Large intestine (tissue), 3 donors: ENCODE measurements around the gene DGKZ. TPM values are rescaled to one million over a fixed set of nuclear protein-coding genes. Genes with fewer than 3 reads are reported as not detected.
"Not testable (repeated sequence)": the region's sequence is repeated elsewhere in the genome, so short reads cannot be mapped to it uniquely, and the experiment has no call there.

Source experiments
- DNase-seq, 2 donors: peaks; one replicate each; pipeline versions ENCODE4 v3.0.0 to v3.0.0-alpha.2; 2013
- H3K27ac ChIP-seq: one replicate; pipeline ENCODE4 v1.5.1; 2013; ENCODE audit warnings: low read length
- H3K27me3 ChIP-seq: 2 replicates; pipeline ENCODE4 v1.6.1; 2013; ENCODE audit warnings: low read length; ENCODE audit not compliant: control insufficient read depth, insufficient read depth
- H3K36me3 ChIP-seq: 2 replicates; pipeline ENCODE4 v1.6.1; 2013; ENCODE audit warnings: low read length; ENCODE audit not compliant: control insufficient read depth, insufficient read depth
- H3K4me1 ChIP-seq: one replicate; pipeline ENCODE4 v1.6.1; 2013; ENCODE audit warnings: low read length; ENCODE audit not compliant: control insufficient read depth, insufficient read depth
- H3K4me3 ChIP-seq: one replicate; pipeline ENCODE4 v1.5.1; 2013; ENCODE audit warnings: low read length
- H3K9me3 ChIP-seq: one replicate; pipeline ENCODE4 v1.6.1; 2013; ENCODE audit warnings: mild to moderate bottlenecking, low read depth, low read length, moderate library complexity; ENCODE audit not compliant: control insufficient read depth
- WGBS: methylation state at CpG from one replicate; pipeline ENCODE4 v1.1.5; 2013; ENCODE audit warnings: low lambda C conversion rate; ENCODE audit not compliant: insufficient coverage; 5-methylcytosine and 5-hydroxymethylcytosine counted together
- polyA plus RNA-seq: library from polyadenylated mRNA; unstranded; fragments of 120-200 nt; gene quantifications from one replicate; pipeline ENCODE4 v1.2.1, GENCODE V29; 2013

Gene DGKZ
- polyA plus RNA-seq, 1 donor = 46.9 TPM

- no peak overlapping the region for H3K27ac ChIP-seq
- no CpG with 5 or more reads among the region's 38 CpGs for WGBS
- H3K9me3 ChIP-seq = peaks cover 6% of the 10 kb centered on the region
- no peaks in the 10 kb centered on the region for H3K4me1 ChIP-seq
- no peaks in the 10 kb centered on the region for H3K27me3 ChIP-seq
- no peak for DNase-seq
- H3K4me3 ChIP-seq = no peak overlapping the region
- peaks cover 62% of the 10 kb centered on the region for H3K36me3 ChIP-seq
These were observed 28.3 kb downstream of the DGKZ start for GRCh38 chr11:46375392-46376101.

- peaks cover 57% of the 10 kb centered on the region for H3K36me3 ChIP-seq
- no peak overlapping the region for H3K4me3 ChIP-seq
- WGBS = no CpG with 5 or more reads among the region's 19 CpGs
These were observed 29.2 kb downstream of the DGKZ start for GRCh38 chr11:46376258-46377050.

DNA sequence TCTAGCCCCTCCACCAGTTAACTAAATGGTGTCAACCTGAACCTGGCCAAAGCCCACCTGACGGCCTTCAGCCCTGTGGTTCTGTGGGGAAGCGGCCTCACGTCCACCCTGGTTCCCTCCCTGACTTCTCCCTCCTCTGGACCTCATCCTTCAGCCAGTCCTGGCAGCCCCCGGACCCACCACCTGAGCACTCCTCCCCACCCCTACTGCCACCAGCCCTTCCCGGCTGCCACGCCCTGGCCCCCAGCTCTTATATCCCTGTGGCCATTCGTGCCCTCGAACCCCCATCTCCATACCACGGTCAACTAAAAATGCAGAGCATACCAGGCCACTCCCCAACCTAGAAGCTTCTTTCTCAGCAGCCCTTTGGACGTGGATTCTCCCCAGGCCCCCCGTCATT lies 30.0 kb downstream of the DGKZ start:
- no peak overlapping the region for H3K27ac ChIP-seq
- peaks cover 8% of the 10 kb centered on the region for H3K9me3 ChIP-seq
- peaks cover 50% of the 10 kb centered on the region for H3K36me3 ChIP-seq
- no peaks in the 10 kb centered on the region for H3K4me1 ChIP-seq
- 87% methylated on average over 3 of the region's 11 CpGs for WGBS
- DNase-seq = no peak
- no peaks in the 10 kb centered on the region for H3K27me3 ChIP-seq
- H3K4me3 ChIP-seq = no peak overlapping the region

More at GRCh38 chr11:46376258-46377050, 29.2 kb downstream of the DGKZ start:
- DNase-seq = no peak
- Histone ChIP-seq H3K27ac (no peak overlapping the region), H3K4me1 (no peaks in the 10 kb centered on the region), H3K9me3 (peaks cover 6% of the 10 kb centered on the region), H3K27me3 (no peaks in the 10 kb centered on the region)

GRCh38 chr11:46377831-46378230 lies 30.6 kb downstream of the DGKZ start:
- Histone ChIP-seq H3K27me3 (no peaks in the 10 kb centered on the region), H3K36me3 (peaks cover 45% of the 10 kb centered on the region), H3K27ac (no peak overlapping the region), H3K4me1 (peaks cover 4% of the 10 kb centered on the region), H3K9me3 (peaks cover 11% of the 10 kb centered on the region), H3K4me3 (no peak overlapping the region)
- DNase-seq = no peak
- WGBS = no CpG with 5 or more reads among the region's 5 CpGs

GRCh38 chr11:46378296-46378695 lies 31.0 kb downstream of the DGKZ start:
- Histone ChIP-seq H3K4me3 (no peak overlapping the region), H3K27ac (no peak overlapping the region), H3K9me3 (peaks cover 11% of the 10 kb centered on the region), H3K27me3 (no peaks in the 10 kb centered on the region), H3K36me3 (peaks cover 49% of the 10 kb centered on the region), H3K4me1 (peaks cover 9% of the 10 kb centered on the region)
- DNase-seq = no peak
- no CpG with 5 or more reads among the region's 10 CpGs for WGBS

GRCh38 chr11:46378811-46379481 lies 31.7 kb downstream of the DGKZ start:
- H3K9me3 ChIP-seq = peaks cover 11% of the 10 kb centered on the region
- WGBS = no CpG with 5 or more reads among the region's 20 CpGs
- no peaks in the 10 kb centered on the region for H3K27me3 ChIP-seq
- no peak for DNase-seq
- peaks cover 15% of the 10 kb centered on the region for H3K4me1 ChIP-seq
- peaks cover 47% of the 10 kb centered on the region for H3K36me3 ChIP-seq
- peak overlapping the region; percentile 44 for H3K27ac ChIP-seq
- H3K4me3 ChIP-seq = no peak overlapping the region

- WGBS = no CpG with 5 or more reads among the region's 36 CpGs
- peaks cover 21% of the 10 kb centered on the region for H3K4me1 ChIP-seq
- peak overlapping the region; percentile 44 for H3K27ac ChIP-seq
- peak overlapping the region; percentile 83 for H3K4me3 ChIP-seq
- DNase-seq = peak in 1 of 2 donors; percentile 48
- peaks cover 39% of the 10 kb centered on the region for H3K36me3 ChIP-seq
- H3K27me3 ChIP-seq = not testable (repeated sequence)
- H3K9me3 ChIP-seq = peaks cover 11% of the 10 kb centered on the region
These were observed 32.4 kb downstream of the DGKZ start for GRCh38 chr11:46379482-46380293.

DNA sequence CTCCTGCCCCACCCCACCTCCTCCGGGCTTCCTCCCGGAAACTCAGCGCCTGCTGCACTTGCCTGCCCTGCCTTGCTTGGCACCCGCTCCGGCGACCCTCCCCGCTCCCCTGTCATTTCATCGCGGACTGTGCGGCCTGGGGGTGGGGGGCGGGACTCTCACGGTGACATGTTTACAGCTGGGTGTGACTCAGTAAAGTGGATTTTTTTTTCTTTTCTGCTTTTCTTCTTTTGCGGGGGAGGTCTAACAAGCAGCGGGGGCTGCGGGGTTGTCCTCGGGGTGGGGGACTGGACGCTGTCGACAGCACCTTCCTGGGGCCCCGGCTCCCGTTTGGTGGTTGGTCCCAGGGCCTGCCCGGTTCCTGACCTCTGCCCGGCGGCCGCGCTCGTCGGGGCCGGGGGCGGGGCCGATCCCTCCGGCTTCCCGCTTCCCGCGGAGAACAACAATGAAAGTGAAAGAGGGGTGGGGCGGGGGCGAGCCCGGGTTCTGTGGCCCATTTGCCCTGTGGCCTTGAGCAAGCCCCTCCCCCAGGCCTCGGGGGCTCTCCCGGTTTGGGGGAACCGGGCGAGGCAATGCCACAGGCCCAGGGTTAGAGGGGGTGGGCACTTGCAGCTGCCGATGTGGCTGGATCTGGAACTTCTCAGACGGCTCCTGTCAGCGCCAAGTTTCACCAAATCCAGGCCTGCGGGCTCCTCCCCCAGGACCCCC lies 33.2 kb downstream of the DGKZ start:
- WGBS = no CpG with 5 or more reads among the region's 45 CpGs
- Histone ChIP-seq H3K4me3 (peak overlapping the region; percentile 83), H3K36me3 (peaks cover 34% of the 10 kb centered on the region), H3K9me3 (peaks cover 8% of the 10 kb centered on the region), H3K27ac (peak overlapping the region; percentile 80), H3K4me1 (peaks cover 21% of the 10 kb centered on the region), H3K27me3 (no peaks in the 10 kb centered on the region)
- DNase-seq = peak; percentile 69 to 88

DNA sequence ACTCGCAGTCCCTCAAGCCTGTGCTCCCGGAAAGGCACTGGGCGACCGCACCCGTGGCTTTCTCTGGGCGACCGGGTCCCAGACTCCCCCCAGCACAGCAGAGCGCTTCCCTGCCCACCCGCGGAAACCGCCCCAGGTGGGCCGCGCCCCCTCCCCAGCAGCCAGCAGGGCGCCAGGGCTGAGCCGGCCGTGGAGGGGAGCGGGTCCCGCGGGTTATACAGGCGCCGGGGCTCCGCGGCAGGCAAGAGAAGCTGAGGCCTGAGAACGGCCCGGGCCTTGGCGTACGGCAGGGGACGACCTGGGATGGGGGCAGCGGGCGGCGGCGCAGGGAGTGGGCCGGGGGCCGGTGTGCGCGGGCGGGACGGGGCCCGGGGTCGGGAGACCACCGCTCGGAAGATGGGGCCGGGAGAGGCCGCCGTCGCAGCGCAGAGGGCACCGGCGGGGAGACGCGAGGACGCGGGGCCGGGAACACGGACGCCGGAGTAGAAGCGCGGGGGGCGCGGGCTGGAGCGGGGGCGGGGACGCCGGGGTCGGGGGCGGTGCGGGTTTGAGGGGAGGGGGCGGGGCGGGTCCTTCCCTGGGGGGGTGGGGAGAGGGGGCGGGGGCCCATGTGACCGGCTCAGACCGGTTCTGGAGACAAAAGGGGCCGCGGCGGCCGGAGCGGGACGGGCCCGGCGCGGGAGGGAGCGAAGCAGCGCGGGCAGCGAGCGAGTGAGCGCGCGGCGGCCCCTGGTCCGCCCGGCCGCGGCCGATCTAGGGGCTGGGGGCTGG lies 34.0 kb downstream of the DGKZ start, which contains the start of gene MDK:
Gene MDK, plus strand, starts transcription at position 622 of the 771 bp plus-strand sequence. CDS start 389 bp downstream, outside the sequence.
- Histone ChIP-seq H3K36me3 (peaks cover 26% of the 10 kb centered on the region), H3K4me3 (peak within 1 kb of the TSS; percentile 83), H3K4me1 (peaks cover 21% of the 10 kb centered on the region), H3K27me3 (peaks cover 3% of the 10 kb centered on the region), H3K9me3 (peaks cover 5% of the 10 kb centered on the region), H3K27ac (peak within 1 kb of the TSS; percentile 80)
- WGBS = no CpG with 5 or more reads among the region's 96 CpGs
- peak in 1 of 2 donors; percentile 56 for DNase-seq
